ENCODE data around the gene CDH18. TPM values are rescaled to one million over a fixed set of nuclear protein-coding genes. Genes with fewer than 3 reads are reported as not detected.

The CDH18 gene
- total RNA-seq, 4 donors from 2014 or later, result not detected

DNA sequence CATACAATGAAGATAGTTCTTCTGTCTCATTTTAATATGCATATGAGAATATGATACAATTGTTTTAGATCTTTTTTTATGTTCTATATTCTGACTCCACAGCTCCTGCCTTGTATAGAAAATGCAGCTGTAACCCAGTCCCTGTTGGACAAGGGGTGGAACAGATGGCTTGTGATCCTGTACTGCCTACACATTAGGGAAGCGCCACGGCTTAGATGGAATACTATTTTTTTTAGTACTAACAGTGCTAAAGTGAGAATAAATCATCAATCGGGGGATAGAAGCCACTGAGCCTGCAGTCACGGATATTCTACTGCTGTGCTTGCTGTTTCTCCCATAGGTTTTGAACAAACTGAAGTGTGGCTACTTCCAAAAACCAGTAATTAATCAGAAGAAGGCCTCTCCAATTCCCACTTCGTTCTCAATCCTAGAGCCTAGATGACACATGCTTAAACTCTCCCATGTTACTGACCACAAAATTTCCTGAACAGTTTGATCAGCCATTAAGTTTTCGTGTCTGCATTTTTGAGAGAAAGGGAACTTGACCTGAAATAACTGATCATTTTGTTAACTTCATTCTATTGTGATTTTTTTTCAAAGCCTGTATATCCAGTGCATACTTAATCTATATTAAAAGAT lies 150.3 kb downstream of the CDH18 start:
- TF ChIP-seq, protein P1, sequence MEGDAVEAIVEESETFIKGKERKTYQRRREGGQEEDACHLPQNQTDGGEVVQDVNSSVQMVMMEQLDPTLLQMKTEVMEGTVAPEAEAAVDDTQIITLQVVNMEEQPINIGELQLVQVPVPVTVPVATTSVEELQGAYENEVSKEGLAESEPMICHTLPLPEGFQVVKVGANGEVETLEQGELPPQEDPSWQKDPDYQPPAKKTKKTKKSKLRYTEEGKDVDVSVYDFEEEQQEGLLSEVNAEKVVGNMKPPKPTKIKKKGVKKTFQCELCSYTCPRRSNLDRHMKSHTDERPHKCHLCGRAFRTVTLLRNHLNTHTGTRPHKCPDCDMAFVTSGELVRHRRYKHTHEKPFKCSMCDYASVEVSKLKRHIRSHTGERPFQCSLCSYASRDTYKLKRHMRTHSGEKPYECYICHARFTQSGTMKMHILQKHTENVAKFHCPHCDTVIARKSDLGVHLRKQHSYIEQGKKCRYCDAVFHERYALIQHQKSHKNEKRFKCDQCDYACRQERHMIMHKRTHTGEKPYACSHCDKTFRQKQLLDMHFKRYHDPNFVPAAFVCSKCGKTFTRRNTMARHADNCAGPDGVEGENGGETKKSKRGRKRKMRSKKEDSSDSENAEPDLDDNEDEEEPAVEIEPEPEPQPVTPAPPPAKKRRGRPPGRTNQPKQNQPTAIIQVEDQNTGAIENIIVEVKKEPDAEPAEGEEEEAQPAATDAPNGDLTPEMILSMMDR (IDR thresholded peaks at IDR 0.05; ENCODE audit: low read depth), result no peak

DNA sequence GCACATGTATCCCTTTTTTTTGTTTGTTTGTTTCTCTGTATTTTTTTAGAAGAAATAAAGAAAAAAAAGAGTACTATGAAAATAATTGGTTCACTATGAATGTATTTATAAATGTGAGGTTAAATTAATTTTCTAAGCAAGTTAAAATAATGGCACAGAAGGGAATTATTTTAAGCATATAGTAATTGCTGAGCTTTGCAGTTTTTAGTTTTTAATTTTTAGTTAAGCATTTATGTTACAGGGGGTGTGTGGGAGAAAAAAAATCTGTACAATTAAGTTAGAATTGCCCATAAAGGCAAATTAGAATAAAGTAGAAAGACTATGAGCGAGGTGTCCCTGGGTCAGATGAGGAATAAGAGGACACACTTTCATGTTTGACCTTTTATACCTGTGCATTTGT lies 152.6 kb downstream of the CDH18 start:
- TF ChIP-seq, protein P1 (IDR thresholded peaks at IDR 0.05; ENCODE audit: low read depth), result no peak

- TF ChIP-seq, protein P1 (IDR thresholded peaks at IDR 0.05; ENCODE audit: low read depth), result no peak
These were observed 181.2 kb downstream of the CDH18 start for GRCh38 chr5:19806756-19807155.

DNA sequence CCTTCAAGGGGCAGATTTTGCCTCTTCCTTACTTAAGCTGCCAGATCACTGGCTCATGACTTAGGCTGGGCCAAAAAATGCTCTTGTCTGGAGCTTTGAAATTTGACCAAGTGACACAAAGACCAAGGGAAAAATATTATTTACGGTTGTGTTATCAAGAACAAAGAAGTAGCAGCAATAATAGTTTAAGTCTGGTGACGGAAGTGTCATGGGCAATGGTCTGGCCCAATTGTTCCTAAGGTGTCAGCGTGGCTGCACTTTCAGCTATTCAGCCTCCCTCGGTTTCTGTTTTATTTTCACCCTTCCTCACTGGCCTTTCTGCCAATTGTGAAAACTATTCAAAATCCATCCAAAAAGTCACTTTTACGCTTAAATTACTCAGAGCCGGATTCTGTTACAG lies 185.3 kb downstream of the CDH18 start:
- TF ChIP-seq, protein P1 (IDR thresholded peaks at IDR 0.05; ENCODE audit: low read depth), result no peak

- TF ChIP-seq, protein P1 (IDR thresholded peaks at IDR 0.05; ENCODE audit: low read depth), result no peak
These were observed 192.8 kb downstream of the CDH18 start for GRCh38 chr5:19795218-19795617.

- TF ChIP-seq, protein P1 (IDR thresholded peaks at IDR 0.05; ENCODE audit: low read depth), result no peak
These were observed 197.1 kb downstream of the CDH18 start for GRCh38 chr5:19790829-19791466.

GRCh38 chr5:19782566-19782965 lies 205.4 kb downstream of the CDH18 start:
- TF ChIP-seq, protein P1 (IDR thresholded peaks at IDR 0.05; ENCODE audit: low read depth), result no peak

Measured in subcutaneous adipose tissue (tissue), 4 donors.